CD8-positive, alpha-beta memory T cell (primary cell): ENCODE results near the gene TBC1D4. TPM values are rescaled to one million over a fixed set of nuclear protein-coding genes. Genes with fewer than 3 reads are reported as not detected.
"Not testable (repeated sequence)": the region's sequence is repeated elsewhere in the genome, so short reads cannot be mapped to it uniquely, and the experiment has no call there.

Experiments
- CTCF ChIA-PET: fragments of 350-600 bp; sonication (Branson Sonifier 250); formaldehyde crosslinking; loops from one replicate; lab custom pipeline; 2021; ENCODE audit warnings: antibody characterized with exemption; lab: Charles Lee
- POLR2A ChIA-PET: fragments of 350-600 bp; sonication (Branson Sonifier 250); formaldehyde crosslinking; loops from one replicate; lab custom pipeline; 2021; ENCODE audit warnings: antibody characterized with exemption; lab: Charles Lee
- DNase-seq, 5 donors: peaks; one replicate each; pipeline versions ENCODE4 v3.0.0 to v3.0.0-alpha.2; 2020 to 2022; ENCODE audit warnings: mixed read lengths in 1 of 5
- H3K27ac ChIP-seq: one replicate; pipeline ENCODE4 v1.7.0; 2013; ENCODE audit warnings: low read depth, mild to moderate bottlenecking, low read length, moderate library complexity
- H3K27me3 ChIP-seq: 2 replicates; pipeline ENCODE4 v1.7.0; 2013; ENCODE audit warnings: low read length, mild to moderate bottlenecking; ENCODE audit not compliant: insufficient read depth, poor library complexity, severe bottlenecking
- H3K36me3 ChIP-seq: 2 replicates; pipeline ENCODE4 v1.7.0; 2013; ENCODE audit warnings: mild to moderate bottlenecking, low read length, moderate library complexity; ENCODE audit not compliant: insufficient read depth
- H3K4me1 ChIP-seq: 2 replicates; pipeline ENCODE4 v1.7.0; 2013; ENCODE audit warnings: mild to moderate bottlenecking, low read length, moderate library complexity; ENCODE audit not compliant: insufficient read depth
- H3K4me3 ChIP-seq: 2 replicates; pipeline ENCODE4 v1.7.0; 2013; ENCODE audit warnings: mild to moderate bottlenecking, low read length
- H3K9me3 ChIP-seq: 2 replicates; pipeline ENCODE4 v1.7.0; 2013; ENCODE audit warnings: mild to moderate bottlenecking, low read length
- H3K27ac Mint-ChIP-seq, 8 donors: one replicate each; pipeline ENCODE4 v1.8.0; 2020 to 2021; ENCODE audit warnings: mixed read lengths in 8 of 8, mild to moderate bottlenecking in 6 of 8, inconsistent platforms in 3 of 8, moderate library complexity in 3 of 8
- H3K27me3 Mint-ChIP-seq, 2 donors: one replicate each; pipeline ENCODE4 v1.8.0; 2020 to 2021; ENCODE audit warnings: mixed read lengths in 2 of 2, mild to moderate bottlenecking in 1 of 2, moderate library complexity in 1 of 2
- H3K36me3 Mint-ChIP-seq, 3 donors: one replicate each; pipeline ENCODE4 v1.8.0; 2020 to 2021; ENCODE audit warnings: mixed read lengths in 3 of 3, inconsistent platforms in 1 of 3, mild to moderate bottlenecking in 1 of 3
- H3K4me1 Mint-ChIP-seq, 3 donors: one replicate each; pipeline ENCODE4 v1.8.0; 2020 to 2021; ENCODE audit warnings: mixed read lengths in 3 of 3, inconsistent platforms in 1 of 3, mild to moderate bottlenecking in 1 of 3
- H3K4me3 Mint-ChIP-seq, 7 donors: one replicate each; pipeline ENCODE4 v1.8.0; 2020 to 2021; ENCODE audit warnings: mixed read lengths in 7 of 7, mild to moderate bottlenecking in 6 of 7, moderate library complexity in 4 of 7, inconsistent platforms in 2 of 7
- H3K9me3 Mint-ChIP-seq, 5 donors: one replicate each; pipeline ENCODE4 v1.8.0; 2020 to 2022; ENCODE audit warnings: mixed read lengths in 5 of 5, mild to moderate bottlenecking in 3 of 5, moderate library complexity in 2 of 5, inconsistent platforms in 1 of 5
- polyA plus RNA-seq: library from polyadenylated mRNA; unstranded; fragments of 300-500 nt; fragmentation: Illumina TruSeq; gene quantifications from one replicate; pipeline ENCODE4 v1.2.3, GENCODE V29; 2021
- total RNA-seq, 2 experiments: library from RNA; stranded (reverse); gene quantifications; one replicate each; pipeline ENCODE4 v1.2.3, GENCODE V29; 2021

TBC1D4 gene
- total and polyA plus RNA-seq, 3 experiments from 2014 or later = 10.7 to 50.8 (median 45.7) TPM

DNA sequence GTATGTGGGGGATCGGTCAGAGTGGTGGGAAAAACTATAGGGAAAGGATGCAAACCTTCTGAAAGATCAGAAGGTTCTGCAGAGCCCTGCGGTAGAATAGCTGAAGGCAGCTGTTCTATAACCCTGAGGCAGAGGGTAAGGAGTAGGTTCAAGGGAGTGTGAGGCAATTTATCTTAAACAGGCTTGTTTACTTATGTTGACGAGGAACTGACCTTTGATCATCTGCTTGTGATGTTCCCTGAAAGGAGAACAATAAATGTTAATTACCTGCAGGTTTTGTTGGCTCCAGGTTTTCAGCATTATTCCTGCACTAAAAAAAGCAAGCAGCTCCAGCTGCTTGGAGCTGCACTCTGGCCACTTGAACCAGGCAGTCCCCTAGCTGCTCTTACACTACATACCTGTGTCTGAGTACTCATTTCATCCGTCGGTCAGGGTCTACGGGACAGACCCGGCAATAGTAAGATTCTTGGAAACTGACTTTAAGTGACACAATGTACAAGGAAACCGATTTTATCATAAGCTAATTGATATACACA is 202.1 kb downstream of the TBC1D4 start:
- H3K27me3 Mint-ChIP-seq = peaks cover 0 to 2% of the 10 kb centered on the region in 2 donors
- H3K4me1 Mint-ChIP-seq = no peaks in the 10 kb centered on the region
- peaks cover 2 to 27% (median 7%) of the 10 kb centered on the region in 5 donors for H3K9me3 Mint-ChIP-seq
- no peaks in the 10 kb centered on the region for H3K36me3 ChIP-seq
- ChIA-PET POLR2A (no interaction called here), CTCF (no interaction called here)
- no peak overlapping the region for H3K4me3 Mint-ChIP-seq
- no peak overlapping the region for H3K4me3 ChIP-seq
- peaks cover 0 to 10% (median 3%) of the 10 kb centered on the region in 3 donors for H3K36me3 Mint-ChIP-seq
- H3K9me3 ChIP-seq = no peaks in the 10 kb centered on the region
- H3K27ac ChIP-seq = no peak overlapping the region
- DNase-seq = no peak
- H3K27me3 ChIP-seq = no peaks in the 10 kb centered on the region
- H3K4me1 ChIP-seq = no peaks in the 10 kb centered on the region
- no peak overlapping the region for H3K27ac Mint-ChIP-seq

DNA sequence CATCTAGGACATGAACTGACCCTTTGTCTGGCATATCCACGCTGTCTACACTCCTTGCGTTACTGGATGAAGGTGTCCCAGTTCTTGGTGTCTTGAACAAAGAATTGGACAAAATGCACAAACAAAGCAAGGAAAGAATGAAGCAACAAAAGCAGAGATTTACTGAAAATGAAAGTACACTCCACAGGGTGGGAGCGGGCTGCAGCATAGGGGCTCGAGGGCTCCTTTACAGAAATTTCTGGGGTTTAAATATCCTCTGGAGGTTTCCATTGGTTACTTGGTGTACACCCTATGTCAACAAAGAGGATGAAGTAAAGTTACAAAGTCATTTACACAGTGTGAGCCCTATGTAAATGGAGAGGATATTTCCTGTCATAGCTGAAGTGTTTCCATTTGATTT is 208.3 kb downstream of the TBC1D4 start:
- H3K36me3 Mint-ChIP-seq, H3K4me1 Mint-ChIP-seq, POLR2A ChIA-PET, H3K9me3 ChIP-seq, H3K27ac Mint-ChIP-seq, H3K4me3 ChIP-seq, H3K36me3 ChIP-seq, H3K27me3 Mint-ChIP-seq, H3K4me1 ChIP-seq, H3K27me3 ChIP-seq, DNase-seq, H3K4me3 Mint-ChIP-seq, H3K27ac ChIP-seq, CTCF ChIA-PET: not testable (repeated sequence)
- peaks cover 3 to 16% (median 9%) of the 10 kb centered on the region in 5 donors for H3K9me3 Mint-ChIP-seq

DNA sequence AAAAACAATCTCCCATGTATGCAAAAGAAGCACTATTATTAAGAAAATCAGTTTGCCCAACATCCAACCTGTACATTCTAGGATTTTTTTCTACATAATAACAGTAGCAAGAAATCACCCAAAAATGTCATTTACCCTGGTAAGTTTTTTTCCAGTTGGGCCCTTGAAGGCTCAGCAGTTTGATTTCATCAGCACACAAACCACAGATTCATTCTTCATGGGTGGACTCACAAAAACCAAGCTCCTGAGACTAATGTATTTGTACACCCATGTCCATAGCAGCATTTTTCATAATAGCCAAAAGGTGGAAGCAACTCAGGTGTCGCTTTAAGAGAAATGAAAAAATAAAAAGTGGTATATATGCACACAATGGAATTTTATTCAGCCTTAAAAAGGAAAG is 210.1 kb downstream of the TBC1D4 start:
- no peaks in the 10 kb centered on the region for H3K36me3 Mint-ChIP-seq
- DNase-seq = no peak
- H3K9me3 Mint-ChIP-seq = peaks cover 3 to 13% (median 8%) of the 10 kb centered on the region in 5 donors
- H3K27me3 Mint-ChIP-seq = peaks cover 0 to 6% of the 10 kb centered on the region in 2 donors
- H3K27ac Mint-ChIP-seq = no peak overlapping the region
- Histone ChIP-seq H3K27ac (no peak overlapping the region), H3K4me1 (no peaks in the 10 kb centered on the region), H3K9me3 (no peaks in the 10 kb centered on the region), H3K36me3 (no peaks in the 10 kb centered on the region), H3K4me3 (no peak overlapping the region), H3K27me3 (no peaks in the 10 kb centered on the region)
- H3K4me1 Mint-ChIP-seq = no peaks in the 10 kb centered on the region
- ChIA-PET POLR2A (no interaction called here), CTCF (no interaction called here)
- H3K4me3 Mint-ChIP-seq = no peak overlapping the region

DNA sequence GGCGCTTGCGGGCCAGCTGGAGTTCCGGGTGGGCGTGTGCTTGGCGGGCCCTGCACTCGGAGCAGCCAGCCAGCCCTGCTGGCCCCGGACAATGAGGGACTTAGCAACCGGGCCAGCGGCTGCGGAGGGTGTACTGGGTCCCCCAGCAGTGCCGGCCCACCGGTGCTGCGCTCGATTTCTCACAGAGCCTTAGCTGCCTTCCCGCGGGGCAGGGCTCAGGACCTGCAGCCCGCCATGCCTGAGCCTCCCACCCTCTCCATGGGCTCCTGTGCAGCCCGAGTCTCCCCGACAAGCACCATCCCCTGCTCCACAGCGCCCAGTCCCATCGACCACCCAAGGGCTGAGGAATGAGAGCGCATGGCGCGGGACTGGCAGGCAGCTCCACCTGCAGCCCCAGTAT is 213.5 kb downstream of the TBC1D4 start:
- H3K4me1 ChIP-seq, POLR2A ChIA-PET, H3K27ac ChIP-seq, H3K4me1 Mint-ChIP-seq, DNase-seq, CTCF ChIA-PET, H3K36me3 Mint-ChIP-seq, H3K27ac Mint-ChIP-seq, H3K4me3 Mint-ChIP-seq, H3K27me3 ChIP-seq, H3K4me3 ChIP-seq, H3K27me3 Mint-ChIP-seq, H3K36me3 ChIP-seq, H3K9me3 ChIP-seq, H3K9me3 Mint-ChIP-seq: not testable (repeated sequence)

DNA sequence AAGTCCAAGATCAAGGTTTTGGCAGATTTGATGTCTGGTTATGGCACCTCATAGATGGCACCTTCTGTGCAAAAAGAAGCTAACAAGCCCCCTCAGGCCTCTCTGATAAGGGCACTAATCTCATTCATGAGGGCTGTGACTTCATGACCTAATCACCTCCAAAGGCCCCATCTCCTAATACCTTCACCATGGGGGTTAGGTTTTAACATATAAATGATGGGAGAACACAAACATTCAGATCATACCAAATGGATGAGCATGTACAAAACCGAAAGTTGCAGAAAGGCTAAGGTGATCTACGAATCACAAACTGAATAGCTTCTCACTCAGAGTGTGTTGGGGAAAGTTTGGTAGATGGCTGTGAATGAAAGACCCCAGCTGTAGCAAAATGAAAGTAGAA is 217.4 kb downstream of the TBC1D4 start:
- Histone ChIP-seq H3K36me3 (no peaks in the 10 kb centered on the region), H3K9me3 (no peaks in the 10 kb centered on the region), H3K27ac (no peak overlapping the region), H3K4me1 (no peaks in the 10 kb centered on the region), H3K4me3 (no peak overlapping the region), H3K27me3 (no peaks in the 10 kb centered on the region)
- no peak for DNase-seq
- Mint-ChIP-seq H3K4me3 (no peak overlapping the region), H3K27ac (no peak overlapping the region), H3K4me1 (peaks cover 0 to 5% (median 0%) of the 10 kb centered on the region in 3 donors), H3K9me3 (no peaks in the 10 kb centered on the region), H3K27me3 (no peaks in the 10 kb centered on the region), H3K36me3 (no peaks in the 10 kb centered on the region)
- CTCF ChIA-PET = no interaction called here
- POLR2A ChIA-PET = no interaction called here

DNA sequence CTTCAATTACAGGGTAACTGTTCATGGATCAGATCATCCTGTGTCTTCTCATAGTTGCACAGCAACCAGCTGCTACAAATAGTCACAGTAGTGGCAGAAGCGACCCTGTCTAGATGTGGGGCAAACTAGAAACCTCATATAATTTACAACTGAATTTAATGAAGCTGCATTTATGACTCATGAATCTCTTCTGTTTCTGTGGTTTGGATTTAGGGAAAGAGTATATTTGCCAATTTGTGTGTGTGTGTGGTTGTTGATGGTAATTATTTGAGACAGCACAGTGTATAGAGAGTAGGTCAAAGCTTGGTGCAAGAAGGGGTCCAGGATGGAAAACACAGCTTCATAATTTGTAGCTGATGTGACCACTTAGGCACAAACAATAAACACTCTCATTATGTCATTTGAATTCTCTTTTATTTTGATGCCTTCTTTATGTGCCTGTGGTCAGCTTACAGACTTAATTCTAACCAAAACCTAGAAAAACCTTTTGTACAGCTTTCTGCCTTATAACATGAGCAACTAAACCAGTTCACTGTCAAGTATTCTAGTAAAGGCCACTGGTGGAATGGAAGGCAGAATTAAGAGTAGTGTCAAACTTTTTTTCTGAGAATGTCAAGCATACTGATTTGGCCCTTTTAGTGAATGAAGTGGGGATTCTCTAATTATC is 218.1 kb downstream of the TBC1D4 start:
- no peak for DNase-seq

DNA sequence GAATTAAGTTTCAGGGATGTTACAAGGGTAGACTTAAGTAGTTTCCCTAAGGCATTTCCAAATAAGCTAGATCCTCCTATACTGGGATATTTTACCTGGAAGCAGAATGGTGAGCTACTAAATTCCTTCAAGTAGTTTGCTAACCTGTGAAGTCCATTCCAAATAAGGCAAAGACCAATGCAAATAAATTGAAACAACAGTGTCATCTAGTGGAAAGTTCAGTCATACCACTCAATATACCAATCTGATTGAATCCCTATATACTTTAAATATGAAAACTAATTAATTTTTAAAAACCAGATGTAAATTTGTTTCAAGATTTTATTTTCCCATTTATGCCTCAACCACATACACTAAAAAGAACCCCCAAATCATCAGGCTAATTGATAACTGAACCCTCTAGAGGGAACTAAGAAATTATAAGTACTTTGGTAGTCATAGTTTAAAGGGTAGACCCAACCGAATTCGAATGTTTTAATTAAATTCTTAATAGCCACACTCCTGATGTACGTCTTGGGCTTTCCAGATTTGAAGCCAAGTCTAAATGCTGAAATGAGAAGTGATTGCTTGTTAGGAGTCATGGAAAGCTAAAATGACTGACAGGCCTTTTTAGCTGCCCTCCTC is 223.7 kb downstream of the TBC1D4 start:
- H3K27me3 ChIP-seq = no peaks in the 10 kb centered on the region
- H3K36me3 ChIP-seq = no peaks in the 10 kb centered on the region
- no peaks in the 10 kb centered on the region for H3K4me1 ChIP-seq
- no peaks in the 10 kb centered on the region for H3K9me3 ChIP-seq
- Mint-ChIP-seq H3K36me3 (no peaks in the 10 kb centered on the region), H3K27me3 (peaks cover 0 to 15% of the 10 kb centered on the region in 2 donors), H3K4me1 (no peaks in the 10 kb centered on the region), H3K4me3 (no peak overlapping the region), H3K9me3 (no peaks in the 10 kb centered on the region), H3K27ac (no peak overlapping the region)
- no peak overlapping the region for H3K27ac ChIP-seq
- DNase-seq = no peak
- H3K4me3 ChIP-seq = no peak overlapping the region
- ChIA-PET CTCF (no interaction called here), POLR2A (no interaction called here)

More for the DNA sequence above, 218.1 kb downstream of the TBC1D4 start:
- Histone ChIP-seq H3K27ac (no peak overlapping the region), H3K4me3 (no peak overlapping the region), H3K4me1 (no peaks in the 10 kb centered on the region), H3K36me3 (no peaks in the 10 kb centered on the region), H3K9me3 (no peaks in the 10 kb centered on the region), H3K27me3 (no peaks in the 10 kb centered on the region)
- CTCF ChIA-PET = no interaction called here
- Mint-ChIP-seq H3K27ac (no peak overlapping the region), H3K9me3 (no peaks in the 10 kb centered on the region), H3K4me1 (peaks cover 0 to 5% (median 0%) of the 10 kb centered on the region in 3 donors), H3K36me3 (no peaks in the 10 kb centered on the region), H3K4me3 (no peak overlapping the region), H3K27me3 (no peaks in the 10 kb centered on the region)
- POLR2A ChIA-PET = no interaction called here

DNA sequence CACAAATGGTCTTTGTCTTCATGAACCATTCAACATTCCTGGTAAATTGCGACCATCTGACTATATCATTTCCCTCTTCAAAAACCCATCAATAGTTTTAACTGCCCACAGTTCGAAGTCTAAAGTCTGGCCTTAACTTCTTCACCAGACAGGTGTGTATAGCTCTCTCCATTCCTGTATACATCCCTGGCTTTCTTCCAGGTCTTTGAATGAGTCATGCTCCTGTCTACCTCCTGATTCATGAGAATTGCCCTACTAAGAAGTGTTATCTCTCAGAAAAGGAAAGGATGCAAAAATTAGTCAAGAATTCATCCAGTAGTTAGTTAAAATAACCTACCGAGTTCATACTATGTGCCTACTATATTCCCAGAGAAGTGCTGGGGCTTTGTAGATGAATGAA is 225.0 kb downstream of the TBC1D4 start:
- Mint-ChIP-seq H3K4me3 (no peak overlapping the region), H3K9me3 (no peaks in the 10 kb centered on the region), H3K4me1 (no peaks in the 10 kb centered on the region), H3K27me3 (peaks cover 0 to 22% of the 10 kb centered on the region in 2 donors), H3K36me3 (no peaks in the 10 kb centered on the region), H3K27ac (no peak overlapping the region)
- Histone ChIP-seq H3K9me3 (no peaks in the 10 kb centered on the region), H3K4me1 (no peaks in the 10 kb centered on the region), H3K36me3 (no peaks in the 10 kb centered on the region), H3K27me3 (no peaks in the 10 kb centered on the region), H3K4me3 (no peak overlapping the region), H3K27ac (no peak overlapping the region)
- ChIA-PET POLR2A (no interaction called here), CTCF (no interaction called here)
- DNase-seq = no peak
